GM12892 (cell line): Measurements from ENCODE around the gene KRT76.
"Not testable (repeated sequence)": the region's sequence is repeated elsewhere in the genome, so short reads cannot be mapped to it uniquely, and the experiment has no call there.

Experiments used
- DNase-seq: peaks from one replicate; pipeline ENCODE4 v3.0.0; 2011; ENCODE audit not compliant: insufficient read length
- FAIRE-seq: peaks from 2 replicates; lab custom pipeline; 2011; peaks lifted over from hg19 to GRCh38; lab: Jason Lieb, UNC
- POLR2A ChIP-seq: IDR thresholded peaks from 2 replicates; pipeline ENCODE4 v1.6.1; 2011; ENCODE audit warnings: low read depth, low read length, control low read depth
- POLR2AphosphoS5 ChIP-seq: IDR thresholded peaks from 2 replicates; pipeline ENCODE4 v1.6.1; 2011; ENCODE audit warnings: low read depth, low read length, control low read depth
- TAF1 ChIP-seq: IDR thresholded peaks from 2 replicates; pipeline ENCODE4 v1.6.1; 2011; ENCODE audit warnings: low read depth, mild to moderate bottlenecking, control low read depth, low read length, borderline replicate concordance

The KRT76 gene

DNA sequence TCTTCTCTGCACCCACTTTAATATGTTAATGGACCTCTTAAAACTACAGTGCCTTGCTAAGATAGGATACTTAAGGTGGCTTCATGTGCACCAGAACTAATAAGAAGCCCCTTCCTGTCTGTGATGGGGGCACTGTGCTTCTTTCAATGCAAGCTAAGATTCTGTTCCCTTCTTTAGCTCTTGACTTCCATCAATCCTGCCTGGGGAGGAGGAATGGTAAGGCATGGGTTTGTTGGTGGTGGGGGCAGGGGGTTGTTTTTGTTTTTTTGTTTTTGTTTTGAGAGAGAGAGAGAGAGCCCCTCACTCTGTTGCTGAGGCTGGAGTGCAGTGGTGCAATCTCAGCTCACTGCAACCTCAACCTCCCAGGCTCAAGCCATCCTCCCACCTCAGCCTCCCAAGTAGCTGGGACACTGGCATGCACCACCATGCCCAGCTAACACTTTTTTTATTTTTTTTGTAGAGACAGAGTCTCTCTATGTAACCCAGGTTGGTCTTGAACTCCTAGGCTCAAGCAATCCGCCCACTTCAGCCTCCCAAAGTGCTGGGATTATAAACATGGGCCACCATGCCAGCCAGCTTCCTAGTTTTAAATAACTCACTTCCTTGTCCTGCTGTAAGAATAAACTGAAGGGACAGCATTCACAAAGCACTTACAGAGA, 23.2 kb upstream of the KRT76 start:
- no peak for DNase-seq
- FAIRE-seq, result no peak
- no peak for TF ChIP-seq POLR2A

GRCh38 chr12:52799505-52800211, 22.5 kb upstream of the KRT76 start:
- FAIRE-seq (no peak), DNase-seq (no peak)
- TF ChIP-seq TAF1 (no peak), POLR2AphosphoS5 (no peak), POLR2A (no peak)

GRCh38 chr12:52798671-52799504, 21.7 kb upstream of the KRT76 start:
- no peak for DNase-seq
- FAIRE-seq, result no peak
- TF ChIP-seq POLR2A, result no peak
- no peak for TF ChIP-seq POLR2AphosphoS5
- no peak for TF ChIP-seq TAF1

GRCh38 chr12:52798003-52798670, 21.0 kb upstream of the KRT76 start:
- DNase-seq, result no peak
- no peak for FAIRE-seq
- no peak for TF ChIP-seq TAF1
- no peak for TF ChIP-seq POLR2A
- TF ChIP-seq POLR2AphosphoS5, result no peak

- no peak for TF ChIP-seq POLR2AphosphoS5
- TF ChIP-seq TAF1, result no peak
- TF ChIP-seq POLR2A, result no peak
- FAIRE-seq (no peak), DNase-seq (no peak)
Observed at GRCh38 chr12:52797529-52797894, 20.4 kb upstream of the KRT76 start.

GRCh38 chr12:52796839-52797528, 19.8 kb upstream of the KRT76 start:
- no peak for DNase-seq
- FAIRE-seq, result no peak
- no peak for TF ChIP-seq POLR2AphosphoS5
- TF ChIP-seq TAF1, result no peak
- no peak for TF ChIP-seq POLR2A

DNA sequence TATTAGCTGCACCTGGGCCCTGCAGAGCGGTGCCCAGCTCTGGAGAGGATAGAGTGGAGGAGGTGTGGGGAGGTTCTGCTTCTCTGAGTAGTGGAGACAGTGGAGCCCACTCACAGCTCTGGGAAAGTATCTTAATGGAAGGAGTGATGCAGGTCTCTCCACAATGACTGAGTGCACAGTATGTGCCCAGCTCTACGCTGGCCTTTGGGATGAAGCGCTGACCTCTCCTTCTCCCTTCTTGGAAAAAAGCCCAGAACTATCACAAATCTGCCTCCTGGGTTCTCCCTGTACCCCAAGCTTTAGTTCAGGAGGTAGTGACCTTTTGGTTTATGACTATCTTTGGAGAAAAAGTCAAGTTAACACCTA, 19.3 kb upstream of the KRT76 start:
- FAIRE-seq (no peak), DNase-seq (no peak)
- TF ChIP-seq POLR2A, result no peak
- TF ChIP-seq POLR2AphosphoS5, result no peak
- TF ChIP-seq TAF1, result no peak

GRCh38 chr12:52795694-52796428, 18.7 kb upstream of the KRT76 start, which contains the start of gene KRT3:
Gene KRT3 (minus strand): TSS chr12:52796117. CDS start chr12:52796042, 75 bp downstream.
- no peak for TF ChIP-seq POLR2AphosphoS5
- no peak for TF ChIP-seq TAF1
- no peak for TF ChIP-seq POLR2A
- no peak for DNase-seq
- FAIRE-seq, result no peak

- not testable (repeated sequence) for FAIRE-seq, DNase-seq
Observed at GRCh38 chr12:52795332-52795674, 18.2 kb upstream of the KRT76 start.

DNA sequence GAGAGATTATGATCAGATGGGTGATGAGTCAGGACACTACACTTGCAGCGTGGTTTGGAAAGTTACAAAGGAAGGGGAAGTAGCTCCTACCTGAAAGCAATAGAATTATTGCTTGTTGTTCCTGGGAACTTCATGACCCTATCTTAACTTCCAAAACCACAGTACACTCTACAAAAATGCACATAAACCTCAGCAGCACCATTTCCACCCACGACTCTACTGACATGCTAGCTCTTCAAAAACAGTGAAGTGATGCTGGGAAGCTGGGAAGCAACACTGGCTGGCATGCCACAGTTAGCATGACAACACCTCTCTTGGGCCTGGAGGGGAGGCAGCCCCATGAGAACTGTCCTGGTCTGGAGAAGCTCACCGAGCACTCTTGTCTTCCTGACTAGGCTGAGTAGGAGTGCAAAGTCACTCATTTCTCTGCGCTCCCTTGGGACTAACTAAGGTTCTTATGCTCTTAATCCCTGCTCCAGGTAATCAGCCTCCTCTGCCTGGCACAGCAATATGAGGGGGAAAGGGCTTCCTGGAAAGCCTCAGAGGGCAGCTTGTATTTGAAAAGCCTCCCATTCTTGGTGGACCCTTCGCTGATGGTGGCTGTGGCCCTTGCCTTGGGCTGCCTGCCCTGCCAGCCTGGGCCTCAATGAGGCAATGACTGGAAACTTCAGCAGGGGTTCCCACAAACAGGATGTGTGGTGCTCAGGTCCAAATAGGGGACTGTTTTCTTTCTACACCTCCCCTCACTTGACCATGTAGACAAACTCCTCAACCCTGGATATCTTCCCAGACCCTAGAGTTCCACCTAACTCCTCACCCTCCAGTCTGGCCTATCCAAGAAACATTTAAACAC, 17.6 kb upstream of the KRT76 start:
- FAIRE-seq, result no peak
- DNase-seq, result no peak
- TF ChIP-seq POLR2A (no peak), POLR2AphosphoS5 (no peak), TAF1 (no peak)
